ENCODE measurements around the gene SASH1.
A peak's percentile ranks its signal among the peaks of the same experiment; 100 is the strongest.

SASH1 gene

GRCh38 chr6:148440877-148441453 lies 98.3 kb downstream of the SASH1 start:
- no peak for TF ChIP-seq JUND (IDR thresholded peaks at IDR 0.05; ENCODE audit: low read depth)
- DNase-seq (ENCODE audit: low read depth in 1 of 2, low spot score in 1 of 2): peak; percentile 16 to 89
- in situ Hi-C loops (cut with HindIII; ENCODE audit: low pct_unique_long_range_greater_than_20kb, low sequenced_read_pairs): no loop called here

- peak in 1 of 2 experiments; percentile 31 for DNase-seq (ENCODE audit: low read depth in 1 of 2, low spot score in 1 of 2)
- in situ Hi-C loops (cut with HindIII; ENCODE audit: low pct_unique_long_range_greater_than_20kb, low sequenced_read_pairs): no loop called here
- no peak for TF ChIP-seq JUND (IDR thresholded peaks at IDR 0.05; ENCODE audit: low read depth)
Observed at GRCh38 chr6:148441454-148441911, 98.8 kb downstream of the SASH1 start.

- in situ Hi-C loops (cut with HindIII; ENCODE audit: low pct_unique_long_range_greater_than_20kb, low sequenced_read_pairs): no loop called here
- no peak for TF ChIP-seq JUND (IDR thresholded peaks at IDR 0.05; ENCODE audit: low read depth)
- DNase-seq (ENCODE audit: low read depth in 1 of 2, low spot score in 1 of 2): no peak
Observed at GRCh38 chr6:148443798-148444560, 101.3 kb downstream of the SASH1 start.

GRCh38 chr6:148445116-148445515 lies 102.5 kb downstream of the SASH1 start:
- in situ Hi-C loops (cut with HindIII; ENCODE audit: low pct_unique_long_range_greater_than_20kb, low sequenced_read_pairs): no loop called here

GRCh38 chr6:148445620-148446019 lies 103.0 kb downstream of the SASH1 start:
- TF ChIP-seq JUND (IDR thresholded peaks at IDR 0.05; ENCODE audit: low read depth): no peak
- DNase-seq (ENCODE audit: low read depth in 1 of 2, low spot score in 1 of 2): no peak
- in situ Hi-C loops (cut with HindIII; ENCODE audit: low pct_unique_long_range_greater_than_20kb, low sequenced_read_pairs): no loop called here

More at GRCh38 chr6:148445116-148445515, 102.5 kb downstream of the SASH1 start:
- peak in 1 of 2 experiments; percentile 68 for DNase-seq (ENCODE audit: low read depth in 1 of 2, low spot score in 1 of 2)
- no peak for TF ChIP-seq JUND (IDR thresholded peaks at IDR 0.05; ENCODE audit: low read depth)

- peak; percentile 8 to 76 for DNase-seq (ENCODE audit: low read depth in 1 of 2, low spot score in 1 of 2)
- no peak for TF ChIP-seq JUND (IDR thresholded peaks at IDR 0.05; ENCODE audit: low read depth)
- in situ Hi-C loops (cut with HindIII; ENCODE audit: low pct_unique_long_range_greater_than_20kb, low sequenced_read_pairs): no loop called here
Observed at GRCh38 chr6:148446681-148447080, 104.0 kb downstream of the SASH1 start.

- in situ Hi-C loops (cut with HindIII; ENCODE audit: low pct_unique_long_range_greater_than_20kb, low sequenced_read_pairs): no loop called here
- no peak for TF ChIP-seq JUND (IDR thresholded peaks at IDR 0.05; ENCODE audit: low read depth)
- DNase-seq (ENCODE audit: low read depth in 1 of 2, low spot score in 1 of 2): no peak
Observed at GRCh38 chr6:148447521-148448230, 105.0 kb downstream of the SASH1 start.

GRCh38 chr6:148448369-148449012 lies 105.9 kb downstream of the SASH1 start:
- TF ChIP-seq JUND (IDR thresholded peaks at IDR 0.05; ENCODE audit: low read depth): no peak
- DNase-seq (ENCODE audit: low read depth in 1 of 2, low spot score in 1 of 2): no peak
- in situ Hi-C loops (cut with HindIII; ENCODE audit: low pct_unique_long_range_greater_than_20kb, low sequenced_read_pairs): no loop called here

- in situ Hi-C loops (cut with HindIII; ENCODE audit: low pct_unique_long_range_greater_than_20kb, low sequenced_read_pairs): no loop called here
Observed at GRCh38 chr6:148450866-148451265, 108.2 kb downstream of the SASH1 start.

GRCh38 chr6:148451690-148452089 lies 109.1 kb downstream of the SASH1 start:
- in situ Hi-C loops (cut with HindIII; ENCODE audit: low pct_unique_long_range_greater_than_20kb, low sequenced_read_pairs): no loop called here

More at GRCh38 chr6:148450866-148451265, 108.2 kb downstream of the SASH1 start:
- no peak for DNase-seq (ENCODE audit: low read depth in 1 of 2, low spot score in 1 of 2)
- TF ChIP-seq JUND (IDR thresholded peaks at IDR 0.05; ENCODE audit: low read depth): no peak

GRCh38 chr6:148452876-148453275 lies 110.2 kb downstream of the SASH1 start:
- DNase-seq (ENCODE audit: low read depth in 1 of 2, low spot score in 1 of 2): no peak
- in situ Hi-C loops (cut with HindIII; ENCODE audit: low pct_unique_long_range_greater_than_20kb, low sequenced_read_pairs): no loop called here
- TF ChIP-seq JUND (IDR thresholded peaks at IDR 0.05; ENCODE audit: low read depth): no peak

More at GRCh38 chr6:148451690-148452089, 109.1 kb downstream of the SASH1 start:
- TF ChIP-seq JUND (IDR thresholded peaks at IDR 0.05; ENCODE audit: low read depth): no peak
- DNase-seq (ENCODE audit: low read depth in 1 of 2, low spot score in 1 of 2): no peak

GRCh38 chr6:148453906-148454305 lies 111.3 kb downstream of the SASH1 start:
- TF ChIP-seq JUND (IDR thresholded peaks at IDR 0.05; ENCODE audit: low read depth): no peak
- in situ Hi-C loops (cut with HindIII; ENCODE audit: low pct_unique_long_range_greater_than_20kb, low sequenced_read_pairs): no loop called here

More at GRCh38 chr6:148453906-148454305, 111.3 kb downstream of the SASH1 start:
- no peak for DNase-seq (ENCODE audit: low read depth in 1 of 2, low spot score in 1 of 2)
